ENCODE results near the gene CSN1S1.

CSN1S1 gene

DNA sequence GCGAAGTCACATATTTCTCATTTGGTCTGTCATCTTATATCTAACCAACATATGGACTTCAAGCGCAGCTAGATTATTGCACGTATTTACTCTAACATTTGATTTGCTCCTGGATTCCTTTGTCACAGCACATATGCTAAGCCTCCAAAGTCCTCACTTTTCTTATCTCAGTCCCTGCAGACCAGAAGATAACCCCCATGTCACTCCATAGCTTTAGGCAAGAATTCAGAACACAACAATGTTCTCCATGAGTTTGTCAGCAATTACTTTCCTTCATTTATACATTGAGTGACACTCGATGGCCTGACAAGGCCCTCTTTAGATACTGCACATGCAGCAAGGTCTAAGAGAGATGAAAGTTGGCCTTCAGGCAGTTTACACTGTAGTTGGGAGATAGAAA is 60.1 kb downstream of the CSN1S1 start:
- no peak for DNase-seq (ENCODE audit: low read depth, low spot score)

DNA sequence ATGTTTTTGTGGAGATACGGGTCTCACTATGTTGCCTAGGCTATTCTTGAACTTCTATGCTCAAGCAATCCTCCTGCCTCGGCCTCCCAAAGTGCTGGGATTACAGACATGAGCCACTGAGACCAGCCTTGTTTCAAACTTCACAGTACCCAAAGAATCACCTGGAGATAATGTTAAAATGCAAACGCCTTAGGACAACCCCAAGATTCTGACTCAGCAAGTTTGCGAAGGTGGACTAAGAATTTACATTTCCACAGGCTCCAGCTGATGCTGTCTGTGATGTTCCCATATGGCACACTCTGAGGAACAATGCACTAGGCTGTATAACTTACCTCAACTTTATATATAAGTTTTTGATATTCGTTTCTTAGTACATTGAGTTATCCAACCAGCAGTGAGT is 63.9 kb downstream of the CSN1S1 start:
- no peak for DNase-seq (ENCODE audit: low read depth, low spot score)

DNA sequence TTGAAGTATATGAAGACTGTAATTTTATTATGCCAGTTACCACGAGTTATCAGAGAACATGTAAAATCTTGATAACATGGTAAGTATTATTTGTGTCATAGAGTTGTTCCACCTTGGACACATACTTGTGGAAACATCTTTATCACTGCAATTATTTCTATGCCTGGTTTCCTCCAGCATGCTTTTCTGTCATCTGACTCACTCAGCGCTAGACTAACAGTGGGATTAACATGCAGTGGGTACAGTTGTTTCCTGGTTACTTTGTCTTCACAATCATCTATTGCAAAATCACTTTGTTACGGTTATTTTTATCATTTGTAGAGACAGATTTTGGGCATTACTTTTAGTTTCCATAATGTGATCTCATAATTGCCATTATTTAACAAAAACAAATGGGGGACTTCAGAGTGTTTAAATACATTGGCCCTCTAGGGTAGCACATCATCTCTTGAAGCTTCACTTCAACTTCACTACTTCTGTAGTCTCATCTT is 64.7 kb downstream of the CSN1S1 start, which contains the start of gene STATH:
Gene STATH (plus strand): TSS at position 441 of the 491 bp plus-strand sequence. CDS start 2,472 bp downstream, outside the sequence.
- DNase-seq (ENCODE audit: low read depth, low spot score): no peak
